ENCODE data around the gene DNAJC18.
"Not testable (repeated sequence)": the region's sequence is repeated elsewhere in the genome, so short reads cannot be mapped to it uniquely, and the experiment has no call there.

Gene DNAJC18

GRCh38 chr5:139425497-139425896 is 13.8 kb downstream of the DNAJC18 start:
- DNase-seq, result no peak

GRCh38 chr5:139422307-139422893 is 16.9 kb downstream of the DNAJC18 start:
- DNase-seq, result peak; percentile 56

- no peak for DNase-seq
Observed at GRCh38 chr5:139419226-139420192, 19.8 kb downstream of the DNAJC18 start.

- no peak for DNase-seq
Observed at GRCh38 chr5:139418793-139419192, 20.5 kb downstream of the DNAJC18 start.

GRCh38 chr5:139417214-139417613 is 22.1 kb downstream of the DNAJC18 start:
- peak; percentile 61 for DNase-seq

GRCh38 chr5:139416651-139417050 is 22.7 kb downstream of the DNAJC18 start:
- DNase-seq, result no peak

GRCh38 chr5:139415869-139416268 is 23.5 kb downstream of the DNAJC18 start:
- DNase-seq, result no peak

GRCh38 chr5:139415221-139415861 is 24.0 kb downstream of the DNAJC18 start:
- DNase-seq, result peak; percentile 33

- DNase-seq, result no peak
Observed at GRCh38 chr5:139414581-139415130, 24.7 kb downstream of the DNAJC18 start.

GRCh38 chr5:139413963-139414362 is 25.4 kb downstream of the DNAJC18 start:
- no peak for DNase-seq

- DNase-seq, result no peak
Observed at GRCh38 chr5:139413153-139413552, 26.2 kb downstream of the DNAJC18 start.

- DNase-seq, result no peak
Observed at GRCh38 chr5:139410993-139411828, 28.1 kb downstream of the DNAJC18 start.

- no peak for DNase-seq
Observed at GRCh38 chr5:139410121-139410992, 29.0 kb downstream of the DNAJC18 start.

- DNase-seq, result not testable (repeated sequence)
Observed at GRCh38 chr5:139409116-139409515, 30.2 kb downstream of the DNAJC18 start.

- no peak for DNase-seq
Observed at GRCh38 chr5:139408191-139408590, 31.1 kb downstream of the DNAJC18 start.

- no peak for DNase-seq
Observed at GRCh38 chr5:139407517-139407916, 31.8 kb downstream of the DNAJC18 start.

- DNase-seq, result no peak
Observed at GRCh38 chr5:139406963-139407362, 32.4 kb downstream of the DNAJC18 start.

GRCh38 chr5:139404484-139404840 is 34.9 kb downstream of the DNAJC18 start:
- DNase-seq, result no peak

- DNase-seq, result peak; percentile 94
Observed at GRCh38 chr5:139403787-139404483, 35.4 kb downstream of the DNAJC18 start, which contains the start of gene SPATA24. Gene SPATA24 (minus strand): TSS chr5:139404089. CDS start chr5:139404060, 29 bp downstream.

- DNase-seq, result no peak
Observed at GRCh38 chr5:139403418-139403786, 35.9 kb downstream of the DNAJC18 start.
